Panc1 (cell line): ENCODE measurements around the gene KIF26A.

Experiments
- POLR2AphosphoS5 ChIP-seq: IDR thresholded peaks from 2 replicates; pipeline ENCODE4 v1.6.1; 2012; ENCODE audit warnings: mild to moderate bottlenecking, low read depth, low read length, moderate library complexity
- SIN3A ChIP-seq: IDR thresholded peaks from 2 replicates; pipeline ENCODE4 v1.6.1; 2012; ENCODE audit warnings: low read depth, mild to moderate bottlenecking, low read length, moderate library complexity, borderline replicate concordance; ENCODE audit not compliant: insufficient read depth
- TCF7L2 ChIP-seq: IDR thresholded peaks from 2 replicates; pipeline ENCODE4 v1.6.1; 2011; ENCODE audit warnings: mild to moderate bottlenecking, low read depth, low read length, inconsistent platforms
- TF ChIP-seq, protein P1 (sequence below): fragments of 450-650 bp; IDR thresholded peaks from 2 replicates; pipeline ENCODE4 v1.5.1; 2017; ENCODE audit warnings: mild to moderate bottlenecking
- TF ChIP-seq, protein P2 (sequence below), 2 experiments: IDR thresholded peaks; 2 replicates each; pipeline ENCODE4 v1.6.1; 2011 to 2012; ENCODE audit warnings: low read depth in 2 of 2, control low read depth in 1 of 2, low read length in 1 of 2, mild to moderate bottlenecking in 1 of 2, moderate library complexity in 1 of 2; ENCODE audit not compliant: insufficient read depth in 1 of 2

DNA sequence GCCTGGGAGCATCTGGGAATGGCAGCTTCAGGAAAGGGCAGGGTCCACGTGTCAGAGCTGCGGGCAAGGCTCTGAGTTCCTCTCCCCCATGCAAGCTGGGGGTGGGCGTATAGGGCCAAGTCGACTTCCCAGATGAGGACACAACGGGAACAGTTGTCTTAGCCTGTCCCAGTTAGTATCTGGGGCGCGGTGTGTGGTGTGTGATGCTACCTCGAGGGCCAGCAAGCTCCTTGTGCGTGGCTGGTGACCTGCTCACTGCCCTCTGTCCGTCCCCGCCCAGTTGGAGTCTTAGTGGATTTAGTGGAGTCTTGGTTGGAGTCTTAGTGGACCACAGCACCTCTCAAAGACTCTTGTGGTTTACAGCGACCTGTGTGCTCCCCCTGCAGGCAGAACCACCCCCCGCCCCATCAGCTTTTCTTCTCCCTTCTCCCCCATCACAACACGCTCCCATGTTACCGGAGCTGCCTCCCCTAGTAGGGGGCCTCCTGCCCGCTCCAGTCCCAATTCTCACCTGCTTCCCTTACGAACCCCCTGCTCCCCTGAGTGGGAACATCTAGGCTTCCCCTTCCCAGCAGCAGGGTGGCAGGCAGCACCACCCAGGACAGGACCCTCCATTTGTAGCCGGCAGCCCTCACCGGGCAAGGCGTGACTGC, 44.2 kb upstream of the KIF26A start:
- TF ChIP-seq, protein P1, sequence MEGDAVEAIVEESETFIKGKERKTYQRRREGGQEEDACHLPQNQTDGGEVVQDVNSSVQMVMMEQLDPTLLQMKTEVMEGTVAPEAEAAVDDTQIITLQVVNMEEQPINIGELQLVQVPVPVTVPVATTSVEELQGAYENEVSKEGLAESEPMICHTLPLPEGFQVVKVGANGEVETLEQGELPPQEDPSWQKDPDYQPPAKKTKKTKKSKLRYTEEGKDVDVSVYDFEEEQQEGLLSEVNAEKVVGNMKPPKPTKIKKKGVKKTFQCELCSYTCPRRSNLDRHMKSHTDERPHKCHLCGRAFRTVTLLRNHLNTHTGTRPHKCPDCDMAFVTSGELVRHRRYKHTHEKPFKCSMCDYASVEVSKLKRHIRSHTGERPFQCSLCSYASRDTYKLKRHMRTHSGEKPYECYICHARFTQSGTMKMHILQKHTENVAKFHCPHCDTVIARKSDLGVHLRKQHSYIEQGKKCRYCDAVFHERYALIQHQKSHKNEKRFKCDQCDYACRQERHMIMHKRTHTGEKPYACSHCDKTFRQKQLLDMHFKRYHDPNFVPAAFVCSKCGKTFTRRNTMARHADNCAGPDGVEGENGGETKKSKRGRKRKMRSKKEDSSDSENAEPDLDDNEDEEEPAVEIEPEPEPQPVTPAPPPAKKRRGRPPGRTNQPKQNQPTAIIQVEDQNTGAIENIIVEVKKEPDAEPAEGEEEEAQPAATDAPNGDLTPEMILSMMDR: no peak
- TF ChIP-seq, protein P2, sequence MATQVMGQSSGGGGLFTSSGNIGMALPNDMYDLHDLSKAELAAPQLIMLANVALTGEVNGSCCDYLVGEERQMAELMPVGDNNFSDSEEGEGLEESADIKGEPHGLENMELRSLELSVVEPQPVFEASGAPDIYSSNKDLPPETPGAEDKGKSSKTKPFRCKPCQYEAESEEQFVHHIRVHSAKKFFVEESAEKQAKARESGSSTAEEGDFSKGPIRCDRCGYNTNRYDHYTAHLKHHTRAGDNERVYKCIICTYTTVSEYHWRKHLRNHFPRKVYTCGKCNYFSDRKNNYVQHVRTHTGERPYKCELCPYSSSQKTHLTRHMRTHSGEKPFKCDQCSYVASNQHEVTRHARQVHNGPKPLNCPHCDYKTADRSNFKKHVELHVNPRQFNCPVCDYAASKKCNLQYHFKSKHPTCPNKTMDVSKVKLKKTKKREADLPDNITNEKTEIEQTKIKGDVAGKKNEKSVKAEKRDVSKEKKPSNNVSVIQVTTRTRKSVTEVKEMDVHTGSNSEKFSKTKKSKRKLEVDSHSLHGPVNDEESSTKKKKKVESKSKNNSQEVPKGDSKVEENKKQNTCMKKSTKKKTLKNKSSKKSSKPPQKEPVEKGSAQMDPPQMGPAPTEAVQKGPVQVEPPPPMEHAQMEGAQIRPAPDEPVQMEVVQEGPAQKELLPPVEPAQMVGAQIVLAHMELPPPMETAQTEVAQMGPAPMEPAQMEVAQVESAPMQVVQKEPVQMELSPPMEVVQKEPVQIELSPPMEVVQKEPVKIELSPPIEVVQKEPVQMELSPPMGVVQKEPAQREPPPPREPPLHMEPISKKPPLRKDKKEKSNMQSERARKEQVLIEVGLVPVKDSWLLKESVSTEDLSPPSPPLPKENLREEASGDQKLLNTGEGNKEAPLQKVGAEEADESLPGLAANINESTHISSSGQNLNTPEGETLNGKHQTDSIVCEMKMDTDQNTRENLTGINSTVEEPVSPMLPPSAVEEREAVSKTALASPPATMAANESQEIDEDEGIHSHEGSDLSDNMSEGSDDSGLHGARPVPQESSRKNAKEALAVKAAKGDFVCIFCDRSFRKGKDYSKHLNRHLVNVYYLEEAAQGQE (IDR thresholded peaks at IDR 0.05; ENCODE audit: insufficient read depth in 1 of 2, low read depth in 2 of 2, low read length in 1 of 2): no peak
- TF ChIP-seq POLR2AphosphoS5 (no peak), TCF7L2 (no peak), SIN3A (no peak)
